COLO829 (cell line): ENCODE data around the gene MUC13.
A peak's percentile ranks its signal among the peaks of the same experiment; 100 is the strongest.
"Not testable (repeated sequence)": the region's sequence is repeated elsewhere in the genome, so short reads cannot be mapped to it uniquely, and the experiment has no call there.

Source experiments
- DNase-seq: peaks from one replicate; pipeline ENCODE4 v3.0.0; 2012; ENCODE audit warnings: low spot score

The MUC13 gene

GRCh38 chr3:124934577-124934976 is at the start of gene MUC13:
MUC13 (minus strand) TSS chr3:124934751; CDS start chr3:124934712, 39 bp downstream.
- DNase-seq = no peak

- no peak for DNase-seq
Measured at GRCh38 chr3:124982855-124983254, 48.3 kb upstream of the MUC13 start.

- DNase-seq = no peak
Measured at GRCh38 chr3:124981472-124981871, 46.9 kb upstream of the MUC13 start.

GRCh38 chr3:124978627-124979026 is 44.1 kb upstream of the MUC13 start:
- no peak for DNase-seq

- no peak for DNase-seq
Measured at GRCh38 chr3:124976383-124976782, 41.8 kb upstream of the MUC13 start.

- no peak for DNase-seq
Measured at GRCh38 chr3:124974691-124975090, 40.1 kb upstream of the MUC13 start.

- DNase-seq = no peak
Measured at GRCh38 chr3:124973290-124973689, 38.7 kb upstream of the MUC13 start.

- DNase-seq = no peak
Measured at GRCh38 chr3:124972457-124972856, 37.9 kb upstream of the MUC13 start.

GRCh38 chr3:124969963-124970722 is 35.6 kb upstream of the MUC13 start:
- no peak for DNase-seq

GRCh38 chr3:124969190-124969589 is 34.6 kb upstream of the MUC13 start:
- DNase-seq = no peak

GRCh38 chr3:124967964-124968363 is 33.4 kb upstream of the MUC13 start:
- no peak for DNase-seq

GRCh38 chr3:124966521-124967445 is 32.2 kb upstream of the MUC13 start:
- DNase-seq = no peak

- no peak for DNase-seq
Measured at GRCh38 chr3:124965413-124965812, 30.9 kb upstream of the MUC13 start.

- DNase-seq = no peak
Measured at GRCh38 chr3:124964387-124964786, 29.8 kb upstream of the MUC13 start.

GRCh38 chr3:124963755-124964154 is 29.2 kb upstream of the MUC13 start:
- no peak for DNase-seq

- no peak for DNase-seq
Measured at GRCh38 chr3:124962403-124962940, 27.9 kb upstream of the MUC13 start.

GRCh38 chr3:124960698-124961097 is 26.1 kb upstream of the MUC13 start:
- DNase-seq = no peak

GRCh38 chr3:124960105-124960504 is 25.6 kb upstream of the MUC13 start:
- DNase-seq = no peak

GRCh38 chr3:124957951-124958350 is 23.4 kb upstream of the MUC13 start:
- DNase-seq = not testable (repeated sequence)

- DNase-seq = peak; percentile 70
Measured at GRCh38 chr3:124952282-124952855, 17.8 kb upstream of the MUC13 start.

GRCh38 chr3:124951511-124952281 is 17.1 kb upstream of the MUC13 start:
- peak; percentile 55 for DNase-seq

- no peak for DNase-seq
Measured at GRCh38 chr3:124950026-124950425, 15.5 kb upstream of the MUC13 start.
